Type B pancreatic cell (in vitro differentiated cells): Measurements from ENCODE around the gene TCF15. TPM values are rescaled to one million over a fixed set of nuclear protein-coding genes. Genes with fewer than 3 reads are reported as not detected.

Experiments
- DNase-seq: peaks from one replicate; pipeline ENCODE4 v3.0.0; 2021; ENCODE audit warnings: mixed read lengths; ENCODE audit not compliant: unreplicated experiment; ENCODE audit errors: extremely low spot score
- H3K27ac Mint-ChIP-seq: 2 replicates; pipeline ENCODE4 v1.8.0; 2021; ENCODE audit warnings: mild to moderate bottlenecking, mixed read lengths
- H3K27me3 Mint-ChIP-seq: 2 replicates; pipeline ENCODE4 v1.8.0; 2021; ENCODE audit warnings: mixed read lengths
- H3K36me3 Mint-ChIP-seq: 2 replicates; pipeline ENCODE4 v1.8.0; 2021; ENCODE audit warnings: mixed read lengths
- H3K4me1 Mint-ChIP-seq: one replicate; pipeline ENCODE4 v1.8.0; 2021; ENCODE audit warnings: mixed read lengths; ENCODE audit not compliant: unreplicated experiment
- H3K4me3 Mint-ChIP-seq: 2 replicates; pipeline ENCODE4 v1.8.0; 2021; ENCODE audit warnings: mild to moderate bottlenecking, mixed read lengths
- H3K9me3 Mint-ChIP-seq: 2 replicates; pipeline ENCODE4 v1.8.0; 2021; ENCODE audit warnings: mixed read lengths
- total RNA-seq: library from RNA; stranded (reverse); gene quantifications from 2 replicates; pipeline ENCODE4 v1.2.1, GENCODE V29; 2021; ENCODE audit warnings: low replicate concordance
- TF ChIP-seq, protein P1 (sequence below): fragments of 200-600 bp; sonication (generic); conservative IDR thresholded peaks from 2 replicates; pipeline ENCODE4 v1.5.0; 2021; ENCODE audit warnings: antibody characterized with exemption, mild to moderate bottlenecking

Gene TCF15
- total RNA-seq, 1 donor from 2014 or later: 0.94 TPM

DNA sequence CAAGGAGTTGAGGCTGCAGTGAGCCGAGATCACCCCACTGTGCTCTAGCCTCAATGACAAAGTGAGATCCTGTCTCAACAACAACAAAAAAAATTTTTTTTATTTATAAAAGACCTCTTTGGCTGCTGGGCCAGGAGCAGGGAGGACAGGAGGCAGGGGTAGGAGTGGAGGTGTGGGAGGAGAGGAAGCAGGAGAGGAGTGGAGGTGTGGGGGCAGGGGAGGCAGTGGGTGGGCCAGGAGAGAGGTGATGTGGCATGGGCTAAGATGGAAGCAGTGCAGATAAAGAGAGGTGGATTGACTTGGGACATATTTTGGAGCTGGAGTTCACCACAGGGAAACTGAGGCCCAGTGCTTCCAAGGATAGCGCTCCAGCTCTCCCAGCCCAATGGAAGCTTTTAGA lies 53.1 kb downstream of the TCF15 start:
- no peaks in the 10 kb centered on the region for H3K9me3 Mint-ChIP-seq
- peaks cover 35% of the 10 kb centered on the region for H3K27me3 Mint-ChIP-seq

DNA sequence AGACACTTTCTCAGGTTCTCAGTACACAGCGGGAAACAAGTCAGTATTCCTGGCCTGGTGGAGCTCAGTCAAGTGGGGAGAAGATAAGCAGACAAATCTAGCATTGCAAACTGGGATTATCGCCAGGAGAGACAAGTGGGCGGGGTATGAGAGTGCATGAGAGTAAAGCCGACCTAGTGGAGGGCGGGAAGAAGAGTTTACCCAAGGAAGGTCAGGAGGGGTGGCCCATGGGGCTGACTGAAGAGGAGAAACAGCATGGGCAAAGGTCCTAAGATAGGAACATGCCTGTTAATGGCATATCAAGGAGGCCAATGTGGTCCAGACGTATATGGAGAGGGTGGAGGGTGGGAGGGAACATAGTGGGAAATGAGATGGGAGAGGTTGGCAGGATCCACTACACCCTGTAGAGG lies 54.1 kb downstream of the TCF15 start:
- DNase-seq: no peak
- TF ChIP-seq, protein P1, sequence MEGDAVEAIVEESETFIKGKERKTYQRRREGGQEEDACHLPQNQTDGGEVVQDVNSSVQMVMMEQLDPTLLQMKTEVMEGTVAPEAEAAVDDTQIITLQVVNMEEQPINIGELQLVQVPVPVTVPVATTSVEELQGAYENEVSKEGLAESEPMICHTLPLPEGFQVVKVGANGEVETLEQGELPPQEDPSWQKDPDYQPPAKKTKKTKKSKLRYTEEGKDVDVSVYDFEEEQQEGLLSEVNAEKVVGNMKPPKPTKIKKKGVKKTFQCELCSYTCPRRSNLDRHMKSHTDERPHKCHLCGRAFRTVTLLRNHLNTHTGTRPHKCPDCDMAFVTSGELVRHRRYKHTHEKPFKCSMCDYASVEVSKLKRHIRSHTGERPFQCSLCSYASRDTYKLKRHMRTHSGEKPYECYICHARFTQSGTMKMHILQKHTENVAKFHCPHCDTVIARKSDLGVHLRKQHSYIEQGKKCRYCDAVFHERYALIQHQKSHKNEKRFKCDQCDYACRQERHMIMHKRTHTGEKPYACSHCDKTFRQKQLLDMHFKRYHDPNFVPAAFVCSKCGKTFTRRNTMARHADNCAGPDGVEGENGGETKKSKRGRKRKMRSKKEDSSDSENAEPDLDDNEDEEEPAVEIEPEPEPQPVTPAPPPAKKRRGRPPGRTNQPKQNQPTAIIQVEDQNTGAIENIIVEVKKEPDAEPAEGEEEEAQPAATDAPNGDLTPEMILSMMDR: no peak
- H3K9me3 Mint-ChIP-seq: no peaks in the 10 kb centered on the region
- H3K27ac Mint-ChIP-seq: peak overlapping the region; percentile 1
- H3K36me3 Mint-ChIP-seq: no peaks in the 10 kb centered on the region
- no peak overlapping the region for H3K4me3 Mint-ChIP-seq
- H3K4me1 Mint-ChIP-seq: peaks cover 6% of the 10 kb centered on the region
- H3K27me3 Mint-ChIP-seq: peaks cover 44% of the 10 kb centered on the region

More for the DNA sequence above, 53.1 kb downstream of the TCF15 start:
- TF ChIP-seq, protein P1: no peak
- Mint-ChIP-seq H3K4me1 (peaks cover 6% of the 10 kb centered on the region), H3K36me3 (no peaks in the 10 kb centered on the region), H3K27ac (no peak overlapping the region), H3K4me3 (no peak overlapping the region)
- no peak for DNase-seq

Other genes with a start within 250 kb of the TCF15 start
- 8.3 and 17.0 TPM in 2 replicates for gene TRIB3, start 229.5 kb downstream of the TCF15 start, total RNA-seq
- gene RBCK1, start 202.0 kb downstream of the TCF15 start, total RNA-seq: 81.3 and 84.9 TPM in 2 replicates
- gene TBC1D20, start 147.8 kb downstream of the TCF15 start, total RNA-seq: 31.8 and 33.2 TPM in 2 replicates
- 138 and 151 TPM in 2 replicates for gene CSNK2A1, start 66.5 kb downstream of the TCF15 start, total RNA-seq
- gene SRXN1, start 42.9 kb upstream of the TCF15 start, total RNA-seq: 16.3 and 25.4 TPM in 2 replicates
- gene SCRT2, start 65.5 kb upstream of the TCF15 start, total RNA-seq: 0.36 TPM in 1 of 2 replicates, not detected in the other
- gene SLC52A3, start 158.2 kb upstream of the TCF15 start, total RNA-seq: 1.3 and 2.1 TPM in 2 replicates
- gene FAM110A, start 223.4 kb upstream of the TCF15 start, total RNA-seq: 14.3 and 26.7 TPM in 2 replicates